ENCODE measurements around the gene ASXL2.

DNA sequence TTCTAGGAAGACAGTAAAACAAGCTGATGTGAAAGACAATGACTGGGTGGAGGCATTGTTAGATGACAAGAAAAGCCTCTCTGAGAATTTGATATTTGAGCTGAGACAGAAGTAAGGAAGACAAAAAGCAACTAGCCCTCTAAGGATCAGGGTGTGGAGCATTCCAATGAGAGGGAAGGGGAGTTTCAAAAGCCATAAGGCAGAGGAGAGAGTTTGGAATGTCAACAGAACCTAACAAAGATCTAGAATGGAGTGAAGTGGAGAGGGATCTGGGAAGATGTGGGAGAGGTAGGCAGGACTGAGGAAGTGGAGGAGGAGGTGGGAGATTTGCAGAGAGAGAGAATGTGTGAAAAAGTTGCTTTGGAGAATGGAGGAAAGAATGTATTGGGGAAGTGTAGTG, 17.3 kb upstream of the ASXL2 start:
- no peak for TF ChIP-seq TAF1 (IDR thresholded peaks at IDR 0.05; ENCODE audit: low read depth, low read length)
- no peak for TF ChIP-seq POLR2A (IDR thresholded peaks at IDR 0.05; ENCODE audit: low read depth, low read length)
- no peak for TF ChIP-seq POLR2AphosphoS5 (IDR thresholded peaks at IDR 0.05; ENCODE audit: low read depth, low read length)
- no peak for TF ChIP-seq PAX5 (IDR thresholded peaks at IDR 0.05; ENCODE audit: insufficient read depth, low read length, severe bottlenecking)
